HEK293T (cell line): ENCODE results near the gene STK33.
A peak's percentile ranks its signal among the peaks of the same experiment; 100 is the strongest.

Experiments used
- LEF1 ChIP-seq: fragments of 450-650 bp; IDR thresholded peaks from 2 replicates; pipeline ENCODE4 v1.6.1; 2017; ENCODE audit warnings: mild to moderate bottlenecking, borderline replicate concordance
- PKNOX1 ChIP-seq: fragments of 450-650 bp; IDR thresholded peaks from 2 replicates; pipeline ENCODE4 v1.6.1; 2016
- SP1 ChIP-seq: fragments of 450-650 bp; IDR thresholded peaks from 2 replicates; pipeline ENCODE4 v1.6.1; 2017

DNA sequence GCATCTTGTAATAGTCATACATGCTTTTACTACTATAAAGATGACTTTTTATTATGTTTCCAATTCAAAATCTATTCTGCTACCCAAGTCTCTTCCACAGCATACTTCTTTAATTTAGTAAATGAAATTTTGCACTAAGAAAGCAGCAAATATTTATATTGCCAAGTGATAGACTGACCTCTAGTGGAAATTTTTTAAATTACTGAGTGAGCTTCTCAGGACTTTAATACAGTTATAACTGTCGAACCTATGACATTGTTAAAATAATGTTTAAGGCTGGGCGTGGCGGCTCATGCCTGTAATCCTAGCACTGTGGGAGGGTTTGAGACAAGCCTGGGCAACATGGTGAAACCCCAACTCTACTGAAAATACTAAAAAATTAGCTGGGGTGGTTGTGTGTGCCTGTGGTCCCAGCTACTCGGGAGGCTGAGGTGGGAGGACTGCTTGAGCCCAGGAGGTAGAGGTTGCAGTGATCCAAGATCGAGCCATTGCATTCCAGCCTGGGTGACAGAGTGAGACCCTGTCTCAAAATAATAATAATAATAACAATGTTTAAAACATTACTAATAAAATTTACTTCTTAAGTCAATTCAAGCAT is 27.3 kb downstream of the STK33 start:
- TF ChIP-seq SP1, result no peak
- TF ChIP-seq PKNOX1, result peak; percentile 44
- no peak for TF ChIP-seq LEF1
